22Rv1 (cell line): ENCODE measurements around the gene TUB.
A peak's percentile ranks its signal among the peaks of the same experiment; 100 is the strongest.

Experiments used
- H3K27ac ChIP-seq: fragments of 450-650 bp; 2 replicates; pipeline ENCODE4 v1.5.1; 2017
- CTCF ChIP-seq: fragments of 450-650 bp; IDR thresholded peaks from 2 replicates; pipeline ENCODE4 v1.5.1; 2017; ENCODE audit warnings: mild to moderate bottlenecking
- ZFX ChIP-seq: fragments of 450-650 bp; IDR thresholded peaks from 2 replicates; pipeline ENCODE4 v1.6.1; 2017; ENCODE audit warnings: antibody characterized with exemption, borderline replicate concordance

TUB gene

DNA sequence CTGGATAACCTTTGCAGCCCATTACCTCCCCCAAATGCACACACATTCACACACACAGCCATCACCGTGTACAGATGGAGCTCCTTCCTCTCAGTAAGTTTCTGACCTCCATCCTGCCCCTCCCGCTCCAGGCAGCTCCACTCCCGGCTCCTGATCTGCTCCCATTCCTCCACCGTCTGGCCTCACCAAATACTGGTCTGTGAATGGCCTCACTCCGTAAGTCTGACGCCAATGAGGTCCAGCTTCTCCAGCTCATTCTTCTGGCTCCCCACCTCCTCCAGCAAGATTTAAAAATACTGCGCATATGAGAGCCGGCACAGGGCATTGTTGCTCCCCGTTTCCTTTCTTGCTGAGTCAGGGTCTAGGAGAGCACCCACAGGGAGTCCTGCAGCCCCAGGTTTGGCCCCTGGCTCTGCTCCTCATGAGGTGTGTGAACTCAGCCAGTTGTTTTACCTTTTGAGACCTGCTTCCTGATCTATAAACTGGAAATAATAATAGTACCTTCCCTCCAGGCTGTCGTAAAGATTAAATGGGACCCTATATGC, 14.0 kb upstream of the TUB start:
- TF ChIP-seq ZFX (no peak), CTCF (no peak)
- H3K27ac ChIP-seq, result no peak overlapping the region

DNA sequence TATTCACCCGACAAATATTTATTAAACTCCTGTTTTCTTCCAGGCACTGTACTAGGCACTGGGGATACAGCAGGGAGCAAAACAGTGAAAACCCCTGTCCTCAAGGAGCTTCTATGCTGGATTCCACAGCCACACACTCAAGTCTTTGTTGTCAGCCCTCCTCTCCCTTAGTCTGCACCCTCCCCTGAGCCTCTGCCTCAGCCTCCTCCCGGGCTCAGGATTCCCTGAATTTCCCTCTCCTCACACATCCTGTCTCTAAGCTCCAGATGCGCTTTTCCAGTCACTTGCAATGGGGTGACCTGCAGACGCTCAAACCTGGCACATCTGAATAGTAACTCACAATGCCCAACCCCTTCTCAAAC, 13.5 kb upstream of the TUB start:
- no peak for TF ChIP-seq ZFX
- H3K27ac ChIP-seq, result no peak overlapping the region

DNA sequence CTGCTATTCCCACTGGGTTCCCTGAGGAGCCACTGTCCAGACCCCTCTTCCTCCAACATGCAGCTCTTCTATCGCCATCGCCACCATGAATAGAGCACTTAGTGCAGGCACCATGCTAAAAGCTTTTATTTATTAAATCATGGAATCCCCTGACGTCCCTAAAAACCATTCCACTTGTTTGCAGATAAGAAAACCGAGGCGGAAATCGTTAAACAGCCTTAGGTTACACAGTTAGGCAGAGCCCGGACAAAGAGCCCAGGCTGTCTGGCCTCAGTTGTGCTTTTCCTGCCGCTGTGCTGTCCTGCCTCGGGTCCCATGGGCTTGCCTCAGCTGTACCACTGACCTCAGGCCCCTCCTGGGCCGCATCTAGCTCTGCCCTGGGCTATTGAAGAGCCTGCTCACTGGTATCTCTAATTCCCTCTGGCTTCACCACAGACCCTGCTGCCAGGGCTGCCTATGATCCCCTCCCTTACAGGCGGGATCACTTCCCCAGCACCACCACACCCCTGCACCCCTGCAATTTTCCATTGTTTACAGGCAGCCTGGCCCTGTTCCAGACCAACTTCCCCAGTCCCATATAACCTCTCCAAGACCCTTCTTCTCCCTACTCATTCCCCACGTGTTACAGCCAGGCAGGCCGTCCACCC, 13.0 kb upstream of the TUB start:
- TF ChIP-seq ZFX (no peak), CTCF (no peak)
- no peak overlapping the region for H3K27ac ChIP-seq

DNA sequence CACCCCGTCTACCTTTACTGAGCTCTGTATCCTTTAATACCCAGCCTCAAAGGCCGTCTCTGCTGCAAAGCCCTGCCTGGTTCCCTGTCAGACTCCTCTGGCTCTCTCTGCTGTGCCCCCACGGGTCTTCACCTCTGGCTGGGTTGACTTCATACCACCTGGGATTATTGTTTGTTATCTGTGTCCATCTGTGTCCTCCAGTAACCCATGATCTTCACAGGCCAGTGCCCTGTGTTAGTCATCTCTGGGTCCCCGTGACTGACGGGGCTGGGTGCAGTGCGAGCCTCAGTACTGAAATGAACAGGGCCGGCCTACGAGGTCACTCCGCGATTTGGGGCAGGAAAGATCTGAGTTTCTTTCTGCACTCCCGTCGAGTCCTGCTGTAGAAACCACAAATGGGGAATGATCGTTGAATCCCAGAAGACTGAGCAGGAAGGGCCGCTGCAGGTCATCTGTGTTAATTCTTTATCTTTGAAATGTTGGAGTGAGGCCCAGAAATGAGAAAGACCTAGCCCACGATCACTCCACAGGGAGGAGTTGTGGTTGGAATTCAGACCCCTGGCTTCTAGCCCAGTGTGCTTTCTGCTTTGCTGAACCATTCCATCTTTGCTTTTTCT, 12.3 kb upstream of the TUB start:
- H3K27ac ChIP-seq, result no peak overlapping the region
- no peak for TF ChIP-seq CTCF
- TF ChIP-seq ZFX, result no peak

DNA sequence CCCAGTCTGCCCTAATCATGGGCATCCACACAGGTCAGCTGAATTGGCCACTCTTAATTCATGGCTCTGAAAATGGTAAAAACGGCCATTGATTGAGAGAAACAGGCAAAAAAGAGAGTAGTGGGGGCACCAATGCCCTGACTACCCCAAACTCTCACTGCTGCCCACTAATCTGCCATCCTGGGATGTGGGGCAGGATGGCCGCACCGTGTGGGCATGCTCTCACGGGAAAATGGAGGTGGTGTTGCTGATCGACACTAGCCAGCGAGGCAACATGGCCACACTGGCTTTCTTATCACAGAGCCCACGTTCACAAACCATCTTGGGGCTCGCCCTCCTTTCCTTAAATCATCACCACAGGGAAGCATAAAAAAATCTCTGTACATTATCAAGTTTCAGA, 11.2 kb upstream of the TUB start:
- no peak for TF ChIP-seq ZFX
- no peak for TF ChIP-seq CTCF
- H3K27ac ChIP-seq, result no peak overlapping the region

- no peak overlapping the region for H3K27ac ChIP-seq
- TF ChIP-seq CTCF (peak; percentile 43), ZFX (no peak)
Measured at GRCh38 chr11:8070417-8071115, 10.4 kb upstream of the TUB start.

GRCh38 chr11:8071616-8072581, 9.1 kb upstream of the TUB start:
- no peak overlapping the region for H3K27ac ChIP-seq
- no peak for TF ChIP-seq CTCF
- no peak for TF ChIP-seq ZFX
